Glutamatergic neuron (in vitro differentiated cells): ENCODE results near the gene ASTN2. TPM values are rescaled to one million over a fixed set of nuclear protein-coding genes. Genes with fewer than 3 reads are reported as not detected.
A peak's percentile ranks its signal among the peaks of the same experiment; 100 is the strongest.

Experiments used
- DNase-seq: peaks from one replicate; pipeline ENCODE4 v3.0.0; 2022
- H3K27ac Mint-ChIP-seq: one replicate; pipeline ENCODE4 v1.8.0; 2020; ENCODE audit warnings: mild to moderate bottlenecking, mixed read lengths, inconsistent platforms; ENCODE audit not compliant: unreplicated experiment
- H3K27me3 Mint-ChIP-seq: one replicate; pipeline ENCODE4 v1.8.0; 2020; ENCODE audit warnings: mild to moderate bottlenecking, moderate library complexity, mixed read lengths, inconsistent platforms; ENCODE audit not compliant: unreplicated experiment
- H3K36me3 Mint-ChIP-seq: one replicate; pipeline ENCODE4 v1.8.0; 2020; ENCODE audit warnings: mild to moderate bottlenecking, mixed read lengths, inconsistent platforms; ENCODE audit not compliant: unreplicated experiment
- H3K4me1 Mint-ChIP-seq: one replicate; pipeline ENCODE4 v1.8.0; 2020; ENCODE audit warnings: mild to moderate bottlenecking, low read depth, mixed read lengths, inconsistent platforms; ENCODE audit not compliant: unreplicated experiment
- H3K4me3 Mint-ChIP-seq: one replicate; pipeline ENCODE4 v1.8.0; 2020; ENCODE audit warnings: mild to moderate bottlenecking, mixed read lengths, inconsistent platforms; ENCODE audit not compliant: unreplicated experiment
- H3K9me3 Mint-ChIP-seq: one replicate; pipeline ENCODE4 v1.8.0; 2020; ENCODE audit warnings: mild to moderate bottlenecking, moderate library complexity, mixed read lengths, inconsistent platforms; ENCODE audit not compliant: unreplicated experiment
- CTCF ChIP-seq: fragments of 200-600 bp; sonication (generic); IDR thresholded peaks from one replicate; pipeline ENCODE4 v1.5.0; 2021; ENCODE audit not compliant: partially characterized antibody, unreplicated experiment
- total RNA-seq: library from RNA; stranded (reverse); fragmentation: NEBNext Ultra II Directional; extraction: Animal tissue kit (Norgen Biotek cat#: 25700); gene quantifications from one replicate; pipeline ENCODE4 v1.2.1, GENCODE V29; 2021; ENCODE audit not compliant: unreplicated experiment

The ASTN2 gene
- total RNA-seq, 1 donor from 2014 or later, result 134 TPM

GRCh38 chr9:117126871-117127270, 288.0 kb downstream of the ASTN2 start:
- no peak for TF ChIP-seq CTCF
- Mint-ChIP-seq H3K4me3 (no peak overlapping the region), H3K36me3 (peaks cover 4% of the 10 kb centered on the region), H3K27ac (no peak overlapping the region), H3K4me1 (peaks cover 14% of the 10 kb centered on the region), H3K27me3 (peaks cover 2% of the 10 kb centered on the region), H3K9me3 (peaks cover 2% of the 10 kb centered on the region)
- no peak for DNase-seq

- no peak overlapping the region for H3K27ac Mint-ChIP-seq
- H3K27me3 Mint-ChIP-seq, result peaks cover 2% of the 10 kb centered on the region
- H3K4me3 Mint-ChIP-seq, result no peak overlapping the region
- no peak for TF ChIP-seq CTCF
- peaks cover 5% of the 10 kb centered on the region for H3K9me3 Mint-ChIP-seq
- DNase-seq, result no peak
- peaks cover 16% of the 10 kb centered on the region for H3K4me1 Mint-ChIP-seq
- H3K36me3 Mint-ChIP-seq, result peaks cover 4% of the 10 kb centered on the region
These were observed 289.3 kb downstream of the ASTN2 start for GRCh38 chr9:117125531-117125930.

DNA sequence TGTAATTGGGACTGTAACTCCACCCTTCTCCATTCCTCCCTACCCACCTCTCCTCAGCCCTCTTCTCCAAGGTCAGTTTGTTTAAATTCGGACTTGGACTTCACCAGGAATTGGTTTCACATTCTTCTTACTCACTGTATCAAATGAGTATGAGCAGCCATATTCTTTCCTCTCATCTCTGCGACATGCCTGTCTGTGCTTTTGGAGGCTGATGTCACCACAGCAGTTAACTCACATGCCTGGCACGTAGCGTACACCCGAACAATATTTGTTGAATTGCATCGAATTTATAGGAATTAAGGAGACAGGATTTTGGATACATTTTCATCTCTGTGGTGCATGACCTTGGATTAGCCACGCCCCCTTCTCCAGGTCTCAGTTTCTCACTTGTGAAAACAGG, 291.1 kb downstream of the ASTN2 start:
- Mint-ChIP-seq H3K4me1 (peaks cover 18% of the 10 kb centered on the region), H3K27me3 (peaks cover 3% of the 10 kb centered on the region), H3K9me3 (peaks cover 5% of the 10 kb centered on the region), H3K36me3 (peaks cover 4% of the 10 kb centered on the region), H3K27ac (no peak overlapping the region), H3K4me3 (no peak overlapping the region)
- no peak for TF ChIP-seq CTCF
- DNase-seq, result no peak

- Mint-ChIP-seq H3K36me3 (no peaks in the 10 kb centered on the region), H3K9me3 (peaks cover 4% of the 10 kb centered on the region), H3K4me3 (peak overlapping the region; percentile 19), H3K4me1 (peaks cover 20% of the 10 kb centered on the region), H3K27ac (peak overlapping the region; percentile 41), H3K27me3 (peaks cover 5% of the 10 kb centered on the region)
- DNase-seq, result no peak
- no peak for TF ChIP-seq CTCF
These were observed 291.9 kb downstream of the ASTN2 start for GRCh38 chr9:117122953-117123352.

DNA sequence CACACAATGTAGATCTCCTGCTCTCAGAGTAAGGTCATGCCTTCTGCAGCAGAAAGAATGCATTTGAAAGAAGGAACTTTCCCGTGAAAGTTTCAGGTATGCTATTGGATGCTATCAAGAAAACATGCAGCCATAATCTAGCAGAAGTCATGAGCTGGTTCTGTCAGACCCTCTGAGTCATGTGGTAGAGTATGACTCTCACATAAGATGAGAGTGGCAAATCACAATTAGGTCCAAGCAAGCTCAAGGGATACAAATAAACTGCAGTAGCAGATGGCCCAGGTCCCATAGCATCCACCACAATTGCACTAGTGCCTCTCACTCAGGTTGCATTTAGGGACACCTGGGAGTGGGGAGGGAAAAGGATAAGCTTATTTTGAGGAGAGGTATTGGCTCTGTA, 292.8 kb downstream of the ASTN2 start:
- Mint-ChIP-seq H3K4me3 (no peak overlapping the region), H3K36me3 (no peaks in the 10 kb centered on the region), H3K27me3 (peaks cover 5% of the 10 kb centered on the region), H3K27ac (no peak overlapping the region), H3K4me1 (peaks cover 20% of the 10 kb centered on the region), H3K9me3 (peaks cover 4% of the 10 kb centered on the region)
- no peak for TF ChIP-seq CTCF
- DNase-seq, result no peak
